ENCODE data around the gene CASP9. TPM values are rescaled to one million over a fixed set of nuclear protein-coding genes. Genes with fewer than 3 reads are reported as not detected.
A peak's percentile ranks its signal among the peaks of the same experiment; 100 is the strongest.
"Not testable (repeated sequence)": the region's sequence is repeated elsewhere in the genome, so short reads cannot be mapped to it uniquely, and the experiment has no call there.

CASP9 gene
- total and polyA plus RNA-seq, 2 of the 13 experiments (the other 11 are each of a cell fraction or from before 2014, with no cell fraction given): 8.5 to 11.5 TPM

GRCh38 chr1:15482983-15483543, 41.0 kb downstream of the CASP9 start:
- ATAC-seq; H3K9me3 ChIP-seq (ENCODE audit: low read length); CTCF ChIA-PET (ENCODE audit: low intra/inter-chr PET ratio, low total read pairs); H3K36me3 ChIP-seq (replicated peaks in 1 of 2; ENCODE audit: control insufficient read depth in 1 of 2, insufficient read depth in 2 of 2, low read length in 2 of 2); H3K4me2 ChIP-seq (ENCODE audit: low read depth, low read length); H3K4me3 ChIP-seq (replicated peaks in 1 of 3; ENCODE audit: insufficient read depth in 1 of 3, low read depth in 2 of 3, low read length in 3 of 3); POLR2A ChIA-PET; H3K27me3 ChIP-seq (ENCODE audit: control insufficient read depth in 1 of 2, insufficient read depth in 2 of 2, low read length in 2 of 2); BruUV-seq (replicated peaks); DNase-seq (ENCODE audit: low spot score); H2AFZ ChIP-seq (ENCODE audit: low read length); in situ Hi-C loops (cut with HindIII; ENCODE audit: extremely low pct_ligation_motif_present, low pct_unique_long_range_greater_than_20kb); H4K20me1 ChIP-seq (ENCODE audit: insufficient read depth, low read length); H3K27ac ChIP-seq (ENCODE audit: extremely low read length, insufficient read depth, low read length); H3K4me1 ChIP-seq (ENCODE audit: insufficient read depth, low read length); H3K9ac ChIP-seq (ENCODE audit: insufficient read depth, low read depth, low read length); H3K79me2 ChIP-seq (ENCODE audit: insufficient read depth, low read length); FAIRE-seq; intact Hi-C loops (cut with micrococcal nuclease; ENCODE audit: unreplicated experiment); TF ChIP-seq CREB1 (CRISPR knock-in tag; IDR thresholded peaks at IDR 0.05): not testable (repeated sequence)
- peak; percentile 30; the same call in 1 of the 2 replicates for TF ChIP-seq CREB1 (IDR thresholded peaks at IDR 0.05)
- 66% methylated on average over 11 of the region's 16 CpGs for WGBS (ENCODE audit: low lambda C conversion rate)

- H2AFZ ChIP-seq (ENCODE audit: low read length); H3K27me3 ChIP-seq (ENCODE audit: control insufficient read depth in 1 of 2, insufficient read depth in 2 of 2, low read length in 2 of 2); CTCF ChIA-PET (ENCODE audit: low intra/inter-chr PET ratio, low total read pairs); in situ Hi-C loops (cut with HindIII; ENCODE audit: extremely low pct_ligation_motif_present, low pct_unique_long_range_greater_than_20kb); BruUV-seq (replicated peaks); intact Hi-C loops (cut with micrococcal nuclease; ENCODE audit: unreplicated experiment); H3K36me3 ChIP-seq (replicated peaks in 1 of 2; ENCODE audit: control insufficient read depth in 1 of 2, insufficient read depth in 2 of 2, low read length in 2 of 2); POLR2A ChIA-PET; DNase-seq (ENCODE audit: low spot score); FAIRE-seq; ATAC-seq; H3K4me2 ChIP-seq (ENCODE audit: low read depth, low read length); H3K27ac ChIP-seq (ENCODE audit: extremely low read length, insufficient read depth, low read length); H3K4me1 ChIP-seq (ENCODE audit: insufficient read depth, low read length); H3K9ac ChIP-seq (ENCODE audit: insufficient read depth, low read depth, low read length); H3K9me3 ChIP-seq (ENCODE audit: low read length); H3K4me3 ChIP-seq (replicated peaks in 1 of 3; ENCODE audit: insufficient read depth in 1 of 3, low read depth in 2 of 3, low read length in 3 of 3); H4K20me1 ChIP-seq (ENCODE audit: insufficient read depth, low read length); H3K79me2 ChIP-seq (ENCODE audit: insufficient read depth, low read length): not testable (repeated sequence)
- WGBS (ENCODE audit: low lambda C conversion rate): 58% methylated on average over 3 of the region's 6 CpGs
Measured at GRCh38 chr1:15482455-15482854, 41.6 kb downstream of the CASP9 start.

Measured in HepG2 (cell line).